ENCODE results near the gene SLFN12L. TPM values are rescaled to one million over a fixed set of nuclear protein-coding genes. Genes with fewer than 3 reads are reported as not detected.

The SLFN12L gene
- total RNA-seq, 2 donors from 2014 or later: not detected

DNA sequence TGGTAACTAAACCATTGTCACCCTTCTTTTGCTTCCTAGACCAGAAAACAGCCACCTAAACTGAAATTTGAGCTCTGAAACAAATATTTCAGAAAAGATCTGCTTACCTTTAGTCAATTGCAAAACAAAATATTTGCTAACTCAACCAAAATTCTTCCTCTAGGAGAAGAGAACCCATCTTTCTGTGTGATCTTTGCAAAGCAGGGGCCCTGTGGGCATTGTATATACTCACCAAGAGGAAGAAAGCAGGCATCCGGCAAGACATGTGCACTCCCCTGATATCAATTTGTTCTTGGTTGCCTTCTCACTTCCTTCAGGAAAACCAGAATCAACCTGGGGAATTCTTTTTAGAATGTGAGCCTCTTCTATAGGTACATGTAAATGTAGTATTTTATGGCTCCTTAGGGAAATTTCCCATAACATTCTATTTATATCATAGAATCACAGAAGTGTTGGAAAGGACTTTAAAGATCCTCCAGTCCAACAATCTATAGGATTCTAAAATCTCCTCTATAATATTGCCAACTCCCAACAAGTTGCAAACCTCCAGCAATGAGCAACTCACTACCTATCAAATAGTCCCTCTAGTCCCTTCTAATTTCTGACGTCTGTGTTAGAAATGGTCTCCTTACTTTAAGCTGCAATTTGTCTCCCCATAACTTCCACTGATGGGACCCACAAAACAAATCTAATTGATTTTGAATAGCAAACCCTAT is 22.2 kb upstream of the SLFN12L start:
- TF ChIP-seq, protein P1, sequence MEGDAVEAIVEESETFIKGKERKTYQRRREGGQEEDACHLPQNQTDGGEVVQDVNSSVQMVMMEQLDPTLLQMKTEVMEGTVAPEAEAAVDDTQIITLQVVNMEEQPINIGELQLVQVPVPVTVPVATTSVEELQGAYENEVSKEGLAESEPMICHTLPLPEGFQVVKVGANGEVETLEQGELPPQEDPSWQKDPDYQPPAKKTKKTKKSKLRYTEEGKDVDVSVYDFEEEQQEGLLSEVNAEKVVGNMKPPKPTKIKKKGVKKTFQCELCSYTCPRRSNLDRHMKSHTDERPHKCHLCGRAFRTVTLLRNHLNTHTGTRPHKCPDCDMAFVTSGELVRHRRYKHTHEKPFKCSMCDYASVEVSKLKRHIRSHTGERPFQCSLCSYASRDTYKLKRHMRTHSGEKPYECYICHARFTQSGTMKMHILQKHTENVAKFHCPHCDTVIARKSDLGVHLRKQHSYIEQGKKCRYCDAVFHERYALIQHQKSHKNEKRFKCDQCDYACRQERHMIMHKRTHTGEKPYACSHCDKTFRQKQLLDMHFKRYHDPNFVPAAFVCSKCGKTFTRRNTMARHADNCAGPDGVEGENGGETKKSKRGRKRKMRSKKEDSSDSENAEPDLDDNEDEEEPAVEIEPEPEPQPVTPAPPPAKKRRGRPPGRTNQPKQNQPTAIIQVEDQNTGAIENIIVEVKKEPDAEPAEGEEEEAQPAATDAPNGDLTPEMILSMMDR (conservative IDR thresholded peaks at IDR 0.05): no peak
- Mint-ChIP-seq H3K27ac (no peak overlapping the region), H3K4me1 (no peaks in the 10 kb centered on the region), H3K9me3 (no peaks in the 10 kb centered on the region), H3K27me3 (ENCODE audit: insufficient read depth) (peaks cover 33% of the 10 kb centered on the region), H3K4me3 (no peak overlapping the region), H3K36me3 (ENCODE audit: low read depth) (no peaks in the 10 kb centered on the region)
- no peak overlapping the region for H3K4me3 ChIP-seq (ENCODE audit: low read length)
- no peak overlapping the region for H3K27ac ChIP-seq (ENCODE audit: low read depth, low read length)
- WGBS, 2 experiments (ENCODE audit: insufficient coverage in 1 of 2, insufficient read length in 1 of 2): 67 to 87% methylated on average over 1 to 2 of the region's 2 CpGs
- H3K9ac ChIP-seq (ENCODE audit: extremely low read depth, low read length, poor library complexity, severe bottlenecking): no peak overlapping the region
- H3K4me1 ChIP-seq (ENCODE audit: control insufficient read depth, insufficient read depth, low read length): no peaks in the 10 kb centered on the region
- peaks cover 30% of the 10 kb centered on the region for H3K27me3 ChIP-seq (ENCODE audit: control insufficient read depth, insufficient read depth, low read length, poor library complexity, severe bottlenecking)
- H3K36me3 ChIP-seq (ENCODE audit: control insufficient read depth, insufficient read depth, low read length): no peaks in the 10 kb centered on the region
- DNase-seq: no peak
- no peaks in the 10 kb centered on the region for H3K9me3 ChIP-seq (ENCODE audit: control insufficient read depth, low read length)

DNA sequence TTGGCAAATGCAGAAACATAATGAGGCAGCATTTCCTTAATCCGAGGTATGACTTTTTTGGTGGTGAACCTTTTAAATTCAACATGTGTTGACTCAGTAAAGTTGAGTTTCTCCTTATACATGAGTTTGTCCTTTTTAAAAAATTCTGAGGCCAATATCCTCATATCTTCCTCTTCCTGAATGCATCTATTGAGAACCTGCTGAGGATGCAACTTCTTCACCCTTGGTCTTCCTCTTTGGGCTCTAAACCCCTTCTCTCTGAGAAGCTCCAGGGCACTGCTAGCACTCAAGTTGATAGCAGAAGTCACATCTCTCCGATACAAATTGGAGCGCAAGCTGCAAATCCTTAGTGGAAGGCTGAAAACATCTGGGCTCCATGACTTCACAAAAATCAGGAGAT is 19.9 kb upstream of the SLFN12L start:
- no peak overlapping the region for H3K27ac Mint-ChIP-seq
- Histone ChIP-seq H3K36me3 (ENCODE audit: control insufficient read depth, insufficient read depth, low read length) (no peaks in the 10 kb centered on the region), H3K27ac (ENCODE audit: low read depth, low read length) (no peak overlapping the region), H3K4me3 (ENCODE audit: low read length) (no peak overlapping the region), H3K27me3 (ENCODE audit: control insufficient read depth, insufficient read depth, low read length, poor library complexity, severe bottlenecking) (peaks cover 11% of the 10 kb centered on the region), H3K4me1 (ENCODE audit: control insufficient read depth, insufficient read depth, low read length) (no peaks in the 10 kb centered on the region), H3K9me3 (ENCODE audit: control insufficient read depth, low read length) (no peaks in the 10 kb centered on the region), H3K9ac (ENCODE audit: extremely low read depth, low read length, poor library complexity, severe bottlenecking) (no peak overlapping the region)
- peaks cover 1% of the 10 kb centered on the region for H3K4me1 Mint-ChIP-seq
- TF ChIP-seq, protein P1 (conservative IDR thresholded peaks at IDR 0.05): no peak
- DNase-seq: no peak
- H3K27me3 Mint-ChIP-seq (ENCODE audit: insufficient read depth): peaks cover 14% of the 10 kb centered on the region
- no peak overlapping the region for H3K4me3 Mint-ChIP-seq
- no peaks in the 10 kb centered on the region for H3K9me3 Mint-ChIP-seq
- H3K36me3 Mint-ChIP-seq (ENCODE audit: low read depth): no peaks in the 10 kb centered on the region
- WGBS, 2 experiments (ENCODE audit: insufficient coverage in 1 of 2, insufficient read length in 1 of 2): 88 to 93% methylated on average over 2 to 3 of the region's 3 CpGs

DNA sequence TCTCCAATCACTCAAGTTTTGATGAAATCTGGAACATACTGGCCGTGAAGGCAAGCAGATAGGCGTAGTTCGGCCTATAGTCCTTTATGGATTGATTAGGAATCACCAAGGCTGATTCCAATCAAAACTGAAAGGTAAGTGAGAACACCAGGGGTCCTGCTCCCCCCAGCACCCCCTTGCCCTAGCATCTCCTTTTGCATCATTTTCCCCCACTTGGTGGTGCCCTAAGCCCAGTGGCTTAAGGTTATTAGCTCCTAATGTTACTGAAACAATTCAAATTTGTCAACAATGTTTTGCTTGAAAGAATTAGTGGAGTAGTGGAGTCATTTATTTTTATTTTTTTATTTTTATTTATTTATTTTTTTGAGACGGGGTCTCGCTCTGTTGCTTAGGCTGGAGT is 18.2 kb upstream of the SLFN12L start:
- Mint-ChIP-seq H3K4me3 (no peak overlapping the region), H3K27ac (no peak overlapping the region), H3K27me3 (ENCODE audit: insufficient read depth) (peaks cover 14% of the 10 kb centered on the region), H3K36me3 (ENCODE audit: low read depth) (no peaks in the 10 kb centered on the region), H3K9me3 (no peaks in the 10 kb centered on the region), H3K4me1 (peaks cover 1% of the 10 kb centered on the region)
- H3K27ac ChIP-seq (ENCODE audit: low read depth, low read length): no peak overlapping the region
- H3K4me3 ChIP-seq (ENCODE audit: low read length): no peak overlapping the region
- H3K9me3 ChIP-seq (ENCODE audit: control insufficient read depth, low read length): no peaks in the 10 kb centered on the region
- peaks cover 11% of the 10 kb centered on the region for H3K27me3 ChIP-seq (ENCODE audit: control insufficient read depth, insufficient read depth, low read length, poor library complexity, severe bottlenecking)
- TF ChIP-seq, protein P1 (conservative IDR thresholded peaks at IDR 0.05): peak; percentile 51
- 82 to 91% methylated on average over 2 to 3 of the region's 5 CpGs for WGBS, 2 experiments (ENCODE audit: insufficient coverage in 1 of 2, insufficient read length in 1 of 2)
- H3K4me1 ChIP-seq (ENCODE audit: control insufficient read depth, insufficient read depth, low read length): no peaks in the 10 kb centered on the region
- no peaks in the 10 kb centered on the region for H3K36me3 ChIP-seq (ENCODE audit: control insufficient read depth, insufficient read depth, low read length)
- no peak overlapping the region for H3K9ac ChIP-seq (ENCODE audit: extremely low read depth, low read length, poor library complexity, severe bottlenecking)
- no peak for DNase-seq
